Left lobe of liver (tissue), 2 donors: ENCODE results near the gene PARD3. TPM values are rescaled to one million over a fixed set of nuclear protein-coding genes. Genes with fewer than 3 reads are reported as not detected.

Experiments
- ATAC-seq: fragments of 200-7000 bp; cut with Tn5 transposase; one replicate; pipeline ENCODE4 v1.9.1; 2020; ENCODE audit warnings: mild to moderate bottlenecking, moderate library complexity
- DNase-seq: peaks from one replicate; pipeline ENCODE4 v3.0.0-alpha.2; 2020; ENCODE audit warnings: low spot score
- total RNA-seq: library from RNA; stranded (reverse); gene quantifications from one replicate; pipeline ENCODE4 v1.2.1, GENCODE V29; 2021
- donor health status: DM: no; HTN: no; CAD: no; lungs with moderate emphysema.
- donor health status: DM: no; HTN: yes; CAD: no.

Gene PARD3
- total RNA-seq, 1 donor from 2014 or later = 19.1 TPM

DNA sequence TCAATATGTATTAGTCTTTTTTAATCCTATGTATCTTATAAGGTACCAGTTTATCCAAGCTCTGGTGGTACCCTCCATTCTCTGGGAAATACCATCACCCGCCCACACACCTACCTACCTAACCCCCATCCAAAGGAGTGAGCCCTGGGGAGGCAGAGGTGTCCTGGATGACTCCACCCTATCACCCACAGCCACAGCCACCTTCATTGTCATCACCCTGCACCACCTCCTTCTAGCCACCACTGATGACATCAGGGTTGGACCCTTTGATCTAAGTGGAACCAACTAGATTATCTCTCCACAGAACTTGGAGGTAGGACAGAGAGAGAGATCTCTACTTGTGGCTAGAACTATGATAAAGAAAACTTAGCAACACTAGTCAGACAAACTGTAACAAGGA is 259.4 kb downstream of the PARD3 start:
- no peak for ATAC-seq

GRCh38 chr10:34553747-34554146 is 261.3 kb downstream of the PARD3 start:
- ATAC-seq (no peak), DNase-seq (no peak)

More for the DNA sequence above, 259.4 kb downstream of the PARD3 start:
- no peak for DNase-seq

DNA sequence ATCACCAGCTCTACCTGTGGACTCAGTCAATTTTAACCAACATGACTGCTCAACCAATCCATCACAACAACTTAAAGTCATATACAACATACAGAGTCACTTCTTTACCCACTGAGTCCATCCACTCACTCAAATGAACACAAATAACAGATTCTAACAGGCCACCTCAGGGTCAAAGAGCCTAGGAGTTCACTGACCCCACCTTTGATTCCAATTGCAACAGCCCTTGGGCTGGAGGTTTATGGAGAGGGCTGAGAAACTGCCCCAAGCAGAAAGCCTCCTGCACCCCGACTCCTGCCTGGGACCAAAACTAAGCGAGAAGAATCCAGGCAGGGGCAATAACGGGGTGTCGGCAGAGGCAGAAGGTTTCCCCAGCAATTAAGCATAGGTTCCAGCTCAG is 263.8 kb downstream of the PARD3 start:
- ATAC-seq = peak; percentile 93
- peak; percentile 55 for DNase-seq

- no peak for ATAC-seq
- no peak for DNase-seq
Observed at GRCh38 chr10:34549953-34550352, 265.1 kb downstream of the PARD3 start.

- peak; percentile 57 for ATAC-seq
Observed at GRCh38 chr10:34549001-34549400, 266.1 kb downstream of the PARD3 start.

DNA sequence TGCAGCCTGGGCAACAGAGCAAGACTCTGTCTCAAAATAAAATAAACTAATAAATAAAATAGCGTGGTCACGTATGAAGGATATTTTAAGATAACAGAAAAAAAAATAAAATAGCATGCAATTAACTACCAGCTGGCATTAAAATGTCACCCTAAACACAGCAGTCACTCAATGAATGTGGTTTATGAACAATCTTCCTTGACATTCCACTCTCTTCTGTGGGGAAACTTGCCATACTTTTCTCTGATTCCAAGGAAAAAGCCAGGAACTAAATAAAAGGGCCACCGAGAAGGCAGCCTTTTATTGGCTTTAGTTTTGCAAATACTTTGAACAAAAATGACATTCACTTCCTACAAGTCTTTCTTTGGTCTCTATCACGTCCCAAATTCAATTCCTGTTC is 266.6 kb downstream of the PARD3 start:
- DNase-seq (no peak), ATAC-seq (no peak)

More at GRCh38 chr10:34549001-34549400, 266.1 kb downstream of the PARD3 start:
- no peak for DNase-seq

- ATAC-seq (no peak), DNase-seq (no peak)
Observed at GRCh38 chr10:34547695-34548094, 267.4 kb downstream of the PARD3 start.

DNA sequence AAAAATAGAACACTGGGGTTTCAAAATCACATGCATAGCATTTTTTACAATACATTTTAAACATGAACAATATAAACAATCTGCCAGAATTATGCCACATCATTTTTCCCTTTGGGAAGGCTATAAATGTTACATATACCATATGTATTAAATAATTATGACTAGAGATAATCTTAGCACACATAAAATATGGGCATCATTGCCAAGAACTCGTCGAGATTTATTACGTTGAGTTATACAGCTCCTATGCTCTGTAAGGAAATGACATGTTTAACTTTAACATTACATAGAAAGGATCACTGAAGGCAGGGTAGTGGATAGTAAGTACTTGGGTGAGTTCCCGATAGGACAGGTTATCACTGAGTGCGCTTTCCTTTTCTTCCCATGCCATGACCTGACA is 267.8 kb downstream of the PARD3 start:
- no peak for DNase-seq
- ATAC-seq = no peak

GRCh38 chr10:34544400-34544799 is 270.7 kb downstream of the PARD3 start:
- DNase-seq = no peak
- peak; percentile 48 for ATAC-seq

DNA sequence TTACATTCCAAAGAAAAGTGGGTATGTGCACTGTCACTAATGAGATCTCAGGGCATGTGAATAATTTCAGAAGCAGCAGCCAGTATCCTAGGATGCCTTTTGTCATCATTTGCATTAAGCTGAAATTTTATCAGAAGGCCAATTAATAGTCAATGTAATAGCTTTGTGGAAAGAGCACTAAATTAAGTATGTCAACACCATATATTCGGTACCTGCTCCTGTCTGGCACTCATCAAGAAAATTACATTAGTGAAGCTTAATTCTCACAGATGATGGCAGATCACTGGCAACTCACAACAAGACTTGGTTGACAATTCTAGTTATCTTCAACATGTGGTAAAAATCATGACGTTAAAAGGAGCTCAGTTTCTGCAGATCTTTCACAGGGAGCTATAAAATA is 271.4 kb downstream of the PARD3 start:
- ATAC-seq (no peak), DNase-seq (no peak)

DNA sequence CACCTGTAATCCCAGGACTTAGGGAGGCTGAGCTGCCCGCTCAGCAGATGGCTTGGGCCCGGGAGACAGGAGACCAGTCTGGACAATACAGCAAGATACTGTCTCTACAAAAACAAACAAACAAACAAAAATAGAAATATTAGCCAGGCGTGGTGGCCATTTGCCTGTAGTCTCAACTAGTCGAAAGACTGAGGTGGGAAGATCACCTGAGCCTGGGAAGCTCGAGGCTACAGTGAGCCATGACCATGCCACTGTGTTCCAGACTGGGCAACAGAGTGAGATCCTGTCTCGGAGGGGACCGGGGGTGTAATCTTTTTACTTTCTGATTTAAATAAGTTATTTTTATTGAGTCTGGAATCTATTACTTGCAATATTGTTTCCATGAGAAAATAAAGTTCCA is 274.6 kb downstream of the PARD3 start:
- DNase-seq = no peak
- ATAC-seq = no peak

DNA sequence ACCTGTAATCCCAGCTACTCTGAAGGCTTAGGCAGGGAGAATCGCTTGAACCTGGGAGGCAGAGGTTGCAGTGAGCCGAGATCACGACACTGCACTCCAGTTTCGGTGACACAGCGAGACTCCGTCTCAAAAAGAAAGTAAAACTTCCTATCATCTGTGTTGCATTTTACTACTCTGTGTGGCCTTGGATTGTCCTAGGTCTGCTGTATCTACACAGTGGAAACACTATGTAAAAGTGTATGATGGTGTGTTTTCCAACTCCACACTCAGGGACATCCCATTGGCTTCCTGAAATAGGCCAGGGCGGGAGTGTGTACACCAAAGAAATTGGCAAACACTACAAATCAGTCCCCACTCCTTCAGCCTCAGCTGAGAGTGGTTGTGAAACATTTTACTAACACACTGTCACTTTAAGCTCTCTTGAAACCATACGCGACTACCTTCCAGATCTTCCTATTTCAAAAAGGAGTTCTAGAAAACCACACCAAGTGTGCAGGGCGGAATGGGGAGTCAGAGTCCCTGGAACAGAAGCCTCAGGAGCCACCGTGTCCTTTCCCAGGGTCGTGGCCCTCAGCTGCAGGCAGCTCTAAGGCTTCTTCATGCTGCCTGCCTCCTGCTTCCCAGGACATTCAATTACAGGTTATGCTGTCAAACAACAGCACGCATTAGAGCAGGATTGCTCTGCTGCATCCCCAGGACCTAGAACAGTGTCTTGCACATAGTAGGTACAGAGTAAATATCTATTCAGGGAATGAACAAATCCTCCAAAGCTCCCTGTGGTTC is 275.4 kb downstream of the PARD3 start:
- DNase-seq (peak; percentile 55), ATAC-seq (peak; percentile 83)

- DNase-seq (no peak), ATAC-seq (peak; percentile 48)
Observed at GRCh38 chr10:34538281-34538829, 276.7 kb downstream of the PARD3 start.

DNA sequence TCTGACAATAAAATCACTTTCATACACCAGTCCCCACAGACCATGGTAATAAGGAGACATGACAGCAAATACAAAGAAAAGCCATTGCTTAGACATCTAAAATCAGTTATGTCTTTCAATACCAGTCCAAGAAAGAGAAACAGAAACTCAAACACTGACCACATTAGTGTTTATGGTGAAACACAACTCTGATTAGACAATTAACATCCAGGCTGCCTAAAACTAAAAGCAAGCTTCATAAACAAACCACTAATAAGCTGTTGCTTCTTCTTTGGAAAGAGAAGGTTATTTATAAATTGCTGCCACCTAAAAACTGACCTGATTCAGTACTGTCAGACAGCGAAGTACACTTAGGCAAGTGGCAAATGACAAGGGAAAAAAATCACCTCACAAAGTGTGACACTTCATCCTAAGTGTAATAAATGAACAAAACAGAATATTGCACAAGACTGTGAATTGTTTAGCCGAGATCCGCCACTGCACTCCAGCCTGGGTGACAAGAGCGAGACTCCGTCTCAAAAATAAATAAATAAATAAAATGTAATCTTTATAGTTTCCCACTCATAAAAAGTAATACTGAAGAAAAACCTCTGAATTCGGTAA is 277.4 kb downstream of the PARD3 start:
- ATAC-seq (peak; percentile 7), DNase-seq (no peak)

DNA sequence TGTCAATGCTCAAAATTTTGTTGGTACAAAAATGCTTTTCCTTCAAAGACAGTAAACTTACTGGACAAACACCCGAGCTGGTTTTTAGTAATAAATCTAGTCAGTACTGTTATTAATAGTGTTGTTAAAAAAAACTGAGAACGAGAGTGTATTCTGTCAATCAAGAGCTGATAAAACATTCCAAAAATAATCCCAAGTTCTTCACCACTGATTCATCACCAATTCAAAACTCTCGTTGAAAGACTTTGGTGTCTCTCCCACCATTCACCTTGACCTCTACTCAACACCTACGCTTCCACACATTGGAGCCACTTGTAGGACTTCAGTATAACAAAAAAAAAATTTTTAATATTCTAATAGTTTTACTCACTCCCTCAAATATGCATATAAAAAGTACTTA is 279.2 kb downstream of the PARD3 start:
- ATAC-seq = no peak

DNA sequence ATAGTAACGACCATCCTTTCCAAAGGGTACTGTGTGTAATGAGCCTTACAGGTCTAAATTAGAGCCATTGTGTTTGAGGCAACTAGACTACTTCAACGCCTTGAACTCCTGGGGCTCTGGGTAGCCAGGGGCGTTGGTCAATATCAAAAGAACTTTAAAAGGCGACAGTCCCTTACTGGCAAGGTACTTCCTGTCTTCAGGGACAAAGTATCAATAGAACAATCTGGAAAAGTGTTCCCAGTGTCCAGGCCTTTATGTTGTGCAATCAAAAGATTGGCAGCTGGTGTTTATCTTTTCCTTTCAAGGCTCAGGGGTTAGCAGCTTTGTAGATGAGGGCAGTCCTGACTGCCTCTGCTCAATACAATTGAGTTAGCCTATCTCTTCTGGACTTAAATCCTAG is 284.3 kb downstream of the PARD3 start:
- DNase-seq (no peak), ATAC-seq (peak; percentile 58)

More for the DNA sequence above, 279.2 kb downstream of the PARD3 start:
- no peak for DNase-seq

DNA sequence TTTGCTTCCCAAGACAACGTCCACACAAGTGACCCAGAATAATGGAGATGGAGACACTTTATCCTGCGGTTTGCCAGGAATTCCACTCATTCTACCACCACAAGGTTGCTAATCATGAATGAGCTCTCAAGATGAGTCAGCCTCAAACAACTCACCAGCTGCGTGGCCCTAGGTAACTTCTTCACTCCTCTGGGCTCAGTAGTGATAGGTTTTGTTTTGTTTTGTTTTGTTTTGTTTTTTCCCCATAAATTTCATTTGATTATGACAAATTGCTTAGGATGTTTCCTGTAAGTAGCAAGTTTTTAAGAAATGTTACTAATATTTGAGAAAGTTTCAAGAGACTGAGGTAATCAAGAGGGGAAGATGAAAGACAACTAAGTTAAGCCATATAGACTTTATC is 286.8 kb downstream of the PARD3 start:
- DNase-seq = no peak
- no peak for ATAC-seq

DNA sequence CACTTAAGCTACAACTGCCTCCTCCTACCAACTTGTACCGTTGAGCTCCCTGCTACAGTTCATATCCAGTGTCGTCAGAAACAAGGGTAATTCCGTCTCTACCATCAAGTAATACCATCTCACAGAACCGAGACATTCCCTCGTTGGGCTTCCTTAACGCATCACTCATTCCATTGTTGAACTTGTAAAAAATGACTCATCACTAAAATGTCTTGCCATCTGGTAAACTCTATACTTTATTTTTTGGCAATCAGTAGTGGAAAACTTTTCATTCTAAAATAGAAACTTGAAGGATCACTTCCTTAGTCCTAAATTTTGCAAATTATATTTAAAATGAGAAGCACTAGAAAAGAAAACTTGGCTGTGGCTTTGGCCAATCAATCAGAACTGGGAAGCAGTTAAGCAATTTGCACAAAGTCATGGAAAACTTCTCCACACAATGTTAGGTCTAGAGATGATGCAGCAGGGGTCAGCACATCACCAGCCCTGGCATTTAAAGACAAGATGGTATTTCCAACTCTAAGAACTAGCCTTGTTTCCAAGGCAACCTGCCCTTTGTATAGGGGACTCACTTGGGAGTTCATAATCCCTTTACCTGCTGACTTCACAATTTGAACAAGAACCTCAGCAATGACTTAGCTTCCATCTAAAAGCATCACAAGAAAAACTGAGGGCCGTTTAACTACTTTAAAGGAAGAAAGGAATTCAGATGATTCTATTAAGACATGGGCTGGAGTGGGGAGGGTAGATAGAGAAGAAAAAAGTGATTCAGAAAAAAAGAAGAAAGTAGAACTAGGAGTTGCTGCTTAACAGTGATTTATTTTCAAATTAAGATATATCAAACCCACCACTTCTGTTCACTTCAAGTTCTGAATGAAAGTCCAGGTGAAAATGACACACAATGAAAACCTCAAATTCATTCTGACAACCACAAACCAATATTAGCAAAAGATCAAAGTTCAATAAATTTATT is 288.1 kb downstream of the PARD3 start:
- ATAC-seq (peak; percentile 51), DNase-seq (no peak)

DNA sequence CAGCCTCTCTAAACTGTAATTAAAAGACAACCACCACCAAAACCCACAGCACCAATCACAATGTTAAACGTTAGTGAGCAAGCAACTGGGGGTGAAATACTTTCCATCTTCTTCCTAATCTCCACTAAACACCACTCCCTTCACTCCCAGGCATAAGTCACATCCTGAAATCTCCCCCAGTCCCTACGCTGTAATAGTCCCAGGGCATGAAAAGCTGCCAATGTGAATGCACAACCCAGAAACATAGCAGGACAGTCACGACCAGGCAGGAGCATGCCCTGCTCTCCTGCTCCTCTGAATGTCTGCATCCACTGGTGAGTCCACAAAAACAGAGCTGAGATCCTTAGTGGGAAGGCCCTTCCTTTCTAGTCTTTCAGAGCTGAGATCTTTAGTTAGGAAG is 288.9 kb downstream of the PARD3 start:
- no peak for DNase-seq
- ATAC-seq = no peak

- DNase-seq (no peak), ATAC-seq (no peak)
Observed at GRCh38 chr10:34524369-34525091, 290.6 kb downstream of the PARD3 start.
